ENCODE measurements around the gene CHMP1B.

DNA sequence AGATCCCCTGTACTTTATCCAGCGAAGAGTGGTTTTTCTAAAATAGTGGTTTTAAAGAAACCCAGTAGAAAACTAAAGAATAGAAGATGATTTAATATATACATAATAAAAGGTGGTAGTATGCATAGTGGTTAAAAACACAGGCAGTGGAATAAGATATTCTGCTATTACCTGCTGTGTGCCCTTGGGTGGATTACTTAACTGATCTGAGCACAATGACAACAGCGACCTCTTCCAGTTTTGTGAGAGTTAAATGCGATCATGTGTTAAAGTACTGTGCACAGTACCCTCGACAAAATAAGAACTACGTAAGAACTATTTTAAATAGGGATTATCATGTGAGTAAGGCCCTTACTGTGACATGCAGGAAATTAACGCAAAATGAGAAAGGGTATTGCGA lies 30.0 kb upstream of the CHMP1B start:
- no peak for TF ChIP-seq POLR2AphosphoS5 (IDR thresholded peaks at IDR 0.05)
- TF ChIP-seq, protein P1, sequence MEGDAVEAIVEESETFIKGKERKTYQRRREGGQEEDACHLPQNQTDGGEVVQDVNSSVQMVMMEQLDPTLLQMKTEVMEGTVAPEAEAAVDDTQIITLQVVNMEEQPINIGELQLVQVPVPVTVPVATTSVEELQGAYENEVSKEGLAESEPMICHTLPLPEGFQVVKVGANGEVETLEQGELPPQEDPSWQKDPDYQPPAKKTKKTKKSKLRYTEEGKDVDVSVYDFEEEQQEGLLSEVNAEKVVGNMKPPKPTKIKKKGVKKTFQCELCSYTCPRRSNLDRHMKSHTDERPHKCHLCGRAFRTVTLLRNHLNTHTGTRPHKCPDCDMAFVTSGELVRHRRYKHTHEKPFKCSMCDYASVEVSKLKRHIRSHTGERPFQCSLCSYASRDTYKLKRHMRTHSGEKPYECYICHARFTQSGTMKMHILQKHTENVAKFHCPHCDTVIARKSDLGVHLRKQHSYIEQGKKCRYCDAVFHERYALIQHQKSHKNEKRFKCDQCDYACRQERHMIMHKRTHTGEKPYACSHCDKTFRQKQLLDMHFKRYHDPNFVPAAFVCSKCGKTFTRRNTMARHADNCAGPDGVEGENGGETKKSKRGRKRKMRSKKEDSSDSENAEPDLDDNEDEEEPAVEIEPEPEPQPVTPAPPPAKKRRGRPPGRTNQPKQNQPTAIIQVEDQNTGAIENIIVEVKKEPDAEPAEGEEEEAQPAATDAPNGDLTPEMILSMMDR (IDR thresholded peaks at IDR 0.05): no peak
